ENCODE results near the gene MYH14.

GRCh38 chr19:50281491-50281890, 78.1 kb downstream of the MYH14 start:
- TF ChIP-seq POLR2A (IDR thresholded peaks at IDR 0.05; ENCODE audit: extremely low read depth, insufficient read length) (no peak), CTCF (IDR thresholded peaks at IDR 0.05; ENCODE audit: low read depth, low read length) (no peak), MAX (IDR thresholded peaks at IDR 0.05; ENCODE audit: low read depth, low read length) (no peak), MYC (IDR thresholded peaks at IDR 0.05; ENCODE audit: low read depth, low read length) (no peak)
